Activated gamma-delta T cell treated with Interleukin-2 at 50 U/mL for 16 hours (primary cell): ENCODE results near the gene GRIN3B.

ENCODE experiments used
- DNase-seq: peaks from one replicate; pipeline ENCODE4 v3.0.0-alpha.2; 2020

Gene GRIN3B

GRCh38 chr19:1046836-1047695 is 46.8 kb downstream of the GRIN3B start:
- DNase-seq, result no peak

- DNase-seq, result no peak
Measured at GRCh38 chr19:1047696-1048147, 47.5 kb downstream of the GRIN3B start.

GRCh38 chr19:1049106-1049505 is 48.9 kb downstream of the GRIN3B start:
- DNase-seq, result no peak

- DNase-seq, result no peak
Measured at GRCh38 chr19:1049800-1050199, 49.6 kb downstream of the GRIN3B start.

DNA sequence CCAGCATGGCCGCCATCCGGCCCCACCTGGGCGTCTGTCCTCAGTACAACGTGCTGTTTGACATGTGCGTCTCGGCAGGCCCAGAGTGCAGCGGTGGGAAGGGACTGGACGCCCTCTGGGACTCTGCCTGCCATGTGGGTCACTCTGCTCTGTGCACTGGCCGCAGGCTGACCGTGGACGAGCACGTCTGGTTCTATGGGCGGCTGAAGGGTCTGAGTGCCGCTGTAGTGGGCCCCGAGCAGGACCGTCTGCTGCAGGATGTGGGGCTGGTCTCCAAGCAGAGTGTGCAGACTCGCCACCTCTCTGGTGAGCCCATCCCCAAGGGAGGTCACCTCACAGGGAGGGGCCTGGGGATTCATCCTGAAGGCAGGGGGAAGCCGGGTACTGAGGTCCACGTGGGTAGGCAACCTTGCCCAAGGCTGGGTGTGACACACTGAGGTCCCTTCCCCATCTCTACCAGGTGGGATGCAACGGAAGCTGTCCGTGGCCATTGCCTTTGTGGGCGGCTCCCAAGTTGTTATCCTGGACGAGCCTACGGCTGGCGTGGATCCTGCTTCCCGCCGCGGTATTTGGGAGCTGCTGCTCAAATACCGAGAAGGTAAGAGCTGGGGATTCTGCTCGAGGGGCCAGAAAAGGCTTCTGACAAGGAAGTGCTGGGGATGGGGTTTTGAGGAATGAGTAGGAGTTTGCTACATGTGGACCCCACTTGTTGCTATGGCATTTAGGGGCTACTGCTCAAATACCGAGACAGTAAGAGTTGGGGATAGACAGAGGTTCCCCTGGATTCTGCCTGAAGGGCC is 51.0 kb downstream of the GRIN3B start:
- no peak for DNase-seq

DNA sequence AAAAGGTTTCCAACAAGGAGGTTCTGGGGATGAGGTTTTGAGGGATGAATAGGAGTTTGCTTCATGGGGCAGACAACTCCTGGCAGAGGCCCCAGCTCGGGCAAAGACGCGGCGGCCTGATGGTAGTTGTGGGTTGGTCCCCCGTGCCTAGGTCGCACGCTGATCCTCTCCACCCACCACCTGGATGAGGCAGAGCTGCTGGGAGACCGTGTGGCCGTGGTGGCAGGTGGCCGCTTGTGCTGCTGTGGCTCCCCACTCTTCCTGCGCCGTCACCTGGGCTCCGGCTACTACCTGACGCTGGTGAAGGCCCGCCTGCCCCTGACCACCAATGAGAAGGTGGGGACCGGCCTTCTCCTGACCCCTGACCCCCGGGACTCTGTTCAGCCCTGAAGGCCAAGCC is 51.6 kb downstream of the GRIN3B start:
- DNase-seq, result no peak

DNA sequence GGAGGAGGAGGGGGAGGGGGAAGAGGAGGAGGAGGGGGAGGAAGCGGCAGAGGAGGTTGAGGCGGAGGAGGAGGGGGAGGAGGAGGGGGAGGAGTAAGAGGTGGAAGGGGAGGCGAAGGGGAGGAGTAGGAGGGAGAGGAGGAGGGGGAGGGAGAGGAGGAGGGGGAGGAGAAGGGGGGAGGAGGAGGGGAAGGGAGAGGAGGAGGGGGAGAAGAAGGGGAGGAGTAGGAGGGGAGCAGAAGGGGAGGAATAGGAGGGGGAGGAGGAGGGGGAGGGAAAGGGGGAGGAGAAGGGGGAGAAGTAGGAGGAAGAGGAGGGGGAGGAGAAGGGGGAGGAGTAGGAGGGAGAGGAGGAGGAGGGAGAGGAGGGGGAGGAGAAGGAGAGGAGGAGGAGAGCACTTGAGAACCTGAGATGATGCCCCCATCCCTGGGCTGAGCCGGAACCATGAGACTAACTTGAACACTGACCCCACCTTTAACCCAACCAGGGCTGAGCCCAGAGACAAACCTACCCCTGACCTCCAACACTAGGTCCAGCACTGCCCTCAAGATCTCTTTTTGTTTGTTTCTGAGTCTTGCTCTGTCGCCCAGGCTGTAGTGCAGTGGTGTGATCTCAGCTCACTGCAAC is 52.2 kb downstream of the GRIN3B start:
- no peak for DNase-seq

DNA sequence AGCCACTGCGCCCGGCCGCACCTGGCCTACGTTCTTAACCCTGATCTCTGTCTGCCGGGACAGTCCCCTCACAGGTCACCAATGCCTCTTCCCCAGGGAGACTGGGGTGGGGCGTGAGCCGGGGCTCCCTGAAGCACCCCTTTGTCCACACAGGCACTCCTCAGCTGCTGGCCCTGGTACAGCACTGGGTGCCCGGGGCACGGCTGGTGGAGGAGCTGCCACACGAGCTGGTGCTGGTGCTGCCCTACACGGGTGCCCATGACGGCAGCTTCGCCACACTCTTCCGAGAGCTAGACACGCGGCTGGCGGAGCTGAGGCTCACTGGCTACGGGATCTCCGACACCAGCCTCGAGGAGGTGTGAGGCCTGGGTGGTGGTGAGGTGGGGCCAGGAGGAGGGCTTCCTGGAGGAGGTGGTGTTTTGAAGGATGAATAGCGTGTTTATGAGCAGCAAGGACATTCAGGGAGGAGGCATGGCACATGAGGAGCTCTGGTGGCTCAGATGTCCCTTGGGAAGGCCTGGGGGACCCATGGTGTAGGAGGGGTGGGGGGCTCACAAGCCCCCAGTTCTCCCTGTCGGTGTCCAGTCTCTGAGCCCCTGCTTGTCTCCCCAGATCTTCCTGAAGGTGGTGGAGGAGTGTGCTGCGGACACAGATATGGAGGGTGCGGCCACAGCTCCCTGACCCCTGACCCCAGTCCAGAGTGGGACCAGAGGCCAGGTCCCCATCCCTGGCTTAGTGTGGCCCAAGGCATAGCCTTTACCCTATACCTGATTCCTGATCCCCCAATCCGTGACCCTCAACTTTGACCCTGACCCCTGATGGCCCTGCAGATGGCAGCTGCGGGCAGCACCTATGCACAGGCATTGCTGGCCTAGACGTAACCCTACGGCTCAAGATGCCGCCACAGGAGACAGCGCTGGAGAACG is 53.2 kb downstream of the GRIN3B start:
- no peak for DNase-seq

- no peak for DNase-seq
Measured at GRCh38 chr19:1054102-1055027, 54.1 kb downstream of the GRIN3B start.

- DNase-seq, result no peak
Measured at GRCh38 chr19:1055028-1055425, 54.8 kb downstream of the GRIN3B start.

- DNase-seq, result no peak
Measured at GRCh38 chr19:1055886-1056620, 55.8 kb downstream of the GRIN3B start.

DNA sequence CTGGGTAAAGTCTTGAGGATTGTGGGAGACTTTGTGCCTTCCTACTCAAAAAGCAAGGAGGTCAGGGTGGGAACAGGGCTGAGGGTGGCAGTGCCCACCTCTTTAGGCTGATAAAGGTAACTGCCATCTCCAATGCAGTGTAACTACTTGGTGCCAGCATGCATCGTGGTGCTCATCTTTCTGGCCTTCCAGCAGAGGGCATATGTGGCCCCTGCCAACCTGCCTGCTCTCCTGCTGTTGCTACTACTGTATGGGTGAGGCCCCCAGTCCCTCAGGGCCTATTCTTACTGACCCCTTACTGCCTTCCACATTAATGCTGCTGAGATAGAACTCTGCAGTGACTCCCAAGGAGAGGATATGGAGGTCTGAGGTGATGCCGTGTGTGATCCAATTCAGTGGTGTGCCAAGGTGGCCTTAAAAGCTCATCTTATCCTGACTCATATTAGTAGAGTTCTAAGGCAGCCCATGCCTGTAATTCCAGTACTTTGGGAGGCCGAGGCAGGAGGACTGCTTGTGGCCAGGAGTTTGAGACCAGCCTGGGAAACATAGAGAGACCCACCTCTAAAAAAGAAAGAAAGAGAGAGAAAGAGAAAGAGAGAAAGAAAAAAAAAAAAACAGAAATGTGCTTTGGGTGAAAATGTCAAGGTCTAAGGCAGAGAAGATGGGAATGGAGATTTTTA is 57.1 kb downstream of the GRIN3B start:
- no peak for DNase-seq

- DNase-seq, result no peak
Measured at GRCh38 chr19:1058112-1058511, 57.9 kb downstream of the GRIN3B start.
